ENCODE measurements around the gene P2RY13.

DNA sequence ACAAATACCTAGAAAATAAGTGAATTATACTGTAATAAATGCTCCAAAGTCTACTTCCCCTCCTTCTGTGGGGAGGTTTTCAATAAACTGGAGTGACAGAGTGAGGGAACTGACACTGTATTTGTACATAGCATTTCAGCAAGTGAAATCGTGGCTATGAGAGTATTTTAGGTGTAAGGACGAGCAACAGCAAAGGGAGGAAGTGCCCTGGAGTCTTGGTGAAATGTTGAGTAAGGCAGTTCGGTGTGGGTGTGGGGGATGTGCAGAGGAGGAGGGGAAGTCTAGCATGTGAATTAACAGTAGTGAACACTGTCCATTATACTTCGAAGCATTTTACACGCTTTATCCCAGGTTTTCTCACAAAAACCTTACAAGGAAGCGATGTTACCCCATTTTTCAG lies 18.1 kb upstream of the P2RY13 start:
- TF ChIP-seq, protein P1, sequence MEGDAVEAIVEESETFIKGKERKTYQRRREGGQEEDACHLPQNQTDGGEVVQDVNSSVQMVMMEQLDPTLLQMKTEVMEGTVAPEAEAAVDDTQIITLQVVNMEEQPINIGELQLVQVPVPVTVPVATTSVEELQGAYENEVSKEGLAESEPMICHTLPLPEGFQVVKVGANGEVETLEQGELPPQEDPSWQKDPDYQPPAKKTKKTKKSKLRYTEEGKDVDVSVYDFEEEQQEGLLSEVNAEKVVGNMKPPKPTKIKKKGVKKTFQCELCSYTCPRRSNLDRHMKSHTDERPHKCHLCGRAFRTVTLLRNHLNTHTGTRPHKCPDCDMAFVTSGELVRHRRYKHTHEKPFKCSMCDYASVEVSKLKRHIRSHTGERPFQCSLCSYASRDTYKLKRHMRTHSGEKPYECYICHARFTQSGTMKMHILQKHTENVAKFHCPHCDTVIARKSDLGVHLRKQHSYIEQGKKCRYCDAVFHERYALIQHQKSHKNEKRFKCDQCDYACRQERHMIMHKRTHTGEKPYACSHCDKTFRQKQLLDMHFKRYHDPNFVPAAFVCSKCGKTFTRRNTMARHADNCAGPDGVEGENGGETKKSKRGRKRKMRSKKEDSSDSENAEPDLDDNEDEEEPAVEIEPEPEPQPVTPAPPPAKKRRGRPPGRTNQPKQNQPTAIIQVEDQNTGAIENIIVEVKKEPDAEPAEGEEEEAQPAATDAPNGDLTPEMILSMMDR (IDR thresholded peaks at IDR 0.05; ENCODE audit: poor library complexity), result no peak
- TF ChIP-seq EZH2 (IDR thresholded peaks at IDR 0.05; ENCODE audit: borderline replicate concordance) (no peak), EZH2phosphoT487 (IDR thresholded peaks at IDR 0.05; ENCODE audit: low read depth, severe bottlenecking, unreplicated experiment) (no peak)
